HEK293 (cell line): ENCODE data around the gene CDADC1.

Experiments used
- ZBTB7A ChIP-seq: fragments of 450-650 bp; formaldehyde crosslinking; IDR thresholded peaks from 2 replicates; pipeline ENCODE4 v1.5.1; 2016; ENCODE audit warnings: low read depth, missing biosample characterization, missing genetic modification characterization
- ZNF138 ChIP-seq: fragments of 450-650 bp; formaldehyde crosslinking; IDR thresholded peaks from 2 replicates; pipeline ENCODE4 v1.5.1; 2016; ENCODE audit warnings: missing biosample characterization, missing genetic modification characterization, borderline replicate concordance
- ZNF274 ChIP-seq, 2 experiments: fragments of 200-500 bp in 1 of 2; fragments of 450-650 bp in 1 of 2; sonication (Bioruptor generic) in 1 of 2; formaldehyde crosslinking in 1 of 2; IDR thresholded peaks; 2 replicates each; pipeline versions ENCODE4 v1.5.1 to v1.6.1; 2014 to 2016; ENCODE audit warnings: borderline replicate concordance in 1 of 2, inconsistent platforms in 1 of 2, low read length in 1 of 2, missing biosample characterization in 1 of 2, missing genetic modification characterization in 1 of 2
- ZNF423 ChIP-seq: fragments of 450-650 bp; formaldehyde crosslinking; IDR thresholded peaks from 2 replicates; pipeline ENCODE4 v1.5.1; 2016; ENCODE audit warnings: missing biosample characterization, missing genetic modification characterization
- ZNF621 ChIP-seq: fragments of 450-650 bp; formaldehyde crosslinking; IDR thresholded peaks from 2 replicates; pipeline ENCODE4 v1.5.1; 2017; ENCODE audit warnings: missing biosample characterization, missing genetic modification characterization
- TF ChIP-seq, protein P1 (sequence below): fragments of 450-650 bp; formaldehyde crosslinking; IDR thresholded peaks from 2 replicates; pipeline ENCODE4 v1.5.1; 2016; ENCODE audit warnings: missing biosample characterization, missing genetic modification characterization
- TF ChIP-seq, protein P2 (sequence below): fragments of 450-650 bp; formaldehyde crosslinking; IDR thresholded peaks from 2 replicates; pipeline ENCODE4 v1.5.1; 2016; ENCODE audit warnings: missing biosample characterization, missing genetic modification characterization
- TF ChIP-seq, protein P3 (sequence below): fragments of 450-650 bp; formaldehyde crosslinking; IDR thresholded peaks from 2 replicates; pipeline ENCODE4 v1.5.1; 2017; ENCODE audit warnings: missing biosample characterization, missing genetic modification characterization
- TF ChIP-seq, protein P4 (sequence below): sonication (generic); formaldehyde crosslinking; IDR thresholded peaks from 2 replicates; pipeline ENCODE4 v1.8.1; 2022; ENCODE audit warnings: mild to moderate bottlenecking, moderate library complexity, missing genetic modification reagents

DNA sequence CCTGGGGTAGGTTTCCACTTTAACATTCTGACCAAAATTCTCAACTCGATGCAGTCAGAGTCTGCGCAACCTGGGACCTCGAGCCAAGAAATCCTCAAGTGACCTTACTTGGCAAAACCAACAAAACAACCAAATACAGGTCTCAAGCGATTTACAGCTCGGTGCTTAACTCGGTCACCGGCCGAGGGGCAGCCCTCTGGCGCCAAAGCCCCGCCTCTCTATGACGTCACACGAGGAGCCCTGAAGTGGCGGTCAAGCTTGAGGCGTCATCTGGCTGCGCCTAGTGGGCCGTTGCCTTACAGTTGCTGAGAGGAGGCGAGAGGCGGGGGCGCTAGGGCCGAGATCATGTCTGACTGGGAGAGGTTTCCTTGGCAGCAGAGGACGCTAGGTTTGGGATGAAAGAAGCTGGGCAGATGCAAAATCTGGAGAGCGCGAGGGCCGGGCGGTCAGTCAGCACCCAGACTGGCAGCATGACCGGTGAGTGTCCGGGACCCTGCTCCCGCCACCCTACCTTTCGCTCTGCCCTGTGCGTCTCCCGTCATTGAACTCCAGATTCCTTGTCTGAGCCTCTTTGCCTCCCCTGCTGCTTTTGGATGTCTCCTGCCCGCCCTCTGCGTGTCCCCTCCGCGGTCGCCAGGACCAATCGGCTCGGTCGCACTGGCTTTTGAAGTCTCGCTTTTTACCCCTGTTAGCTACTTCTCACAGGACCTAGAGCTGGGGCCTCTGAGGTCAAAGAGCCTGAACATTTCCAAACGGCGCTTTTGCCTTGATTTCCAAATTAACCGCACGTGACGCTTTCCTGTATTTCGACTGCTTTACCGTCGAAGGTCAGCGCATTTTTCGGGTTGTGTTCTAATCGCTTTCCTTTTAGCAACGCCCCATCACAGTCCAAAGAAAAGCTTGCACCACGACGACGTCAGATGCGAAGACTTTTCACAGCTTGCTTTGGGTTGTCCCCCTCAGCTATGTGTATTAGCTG, at the start of gene CDADC1:
- TF ChIP-seq, protein P1, sequence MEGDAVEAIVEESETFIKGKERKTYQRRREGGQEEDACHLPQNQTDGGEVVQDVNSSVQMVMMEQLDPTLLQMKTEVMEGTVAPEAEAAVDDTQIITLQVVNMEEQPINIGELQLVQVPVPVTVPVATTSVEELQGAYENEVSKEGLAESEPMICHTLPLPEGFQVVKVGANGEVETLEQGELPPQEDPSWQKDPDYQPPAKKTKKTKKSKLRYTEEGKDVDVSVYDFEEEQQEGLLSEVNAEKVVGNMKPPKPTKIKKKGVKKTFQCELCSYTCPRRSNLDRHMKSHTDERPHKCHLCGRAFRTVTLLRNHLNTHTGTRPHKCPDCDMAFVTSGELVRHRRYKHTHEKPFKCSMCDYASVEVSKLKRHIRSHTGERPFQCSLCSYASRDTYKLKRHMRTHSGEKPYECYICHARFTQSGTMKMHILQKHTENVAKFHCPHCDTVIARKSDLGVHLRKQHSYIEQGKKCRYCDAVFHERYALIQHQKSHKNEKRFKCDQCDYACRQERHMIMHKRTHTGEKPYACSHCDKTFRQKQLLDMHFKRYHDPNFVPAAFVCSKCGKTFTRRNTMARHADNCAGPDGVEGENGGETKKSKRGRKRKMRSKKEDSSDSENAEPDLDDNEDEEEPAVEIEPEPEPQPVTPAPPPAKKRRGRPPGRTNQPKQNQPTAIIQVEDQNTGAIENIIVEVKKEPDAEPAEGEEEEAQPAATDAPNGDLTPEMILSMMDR: peak; percentile 58; the same call in 1 of the 2 replicates
- TF ChIP-seq ZNF274 (IDR thresholded peaks at IDR 0.05; ENCODE audit: low read length) (no peak), ZNF274 (tag by site-specific recombination; IDR thresholded peaks at IDR 0.05; ENCODE audit: borderline replicate concordance) (no peak), ZNF621 (tag by site-specific recombination) (no peak), ZNF423 (peak; percentile 32; the same call in 1 of the 2 replicates), ZBTB7A (tag by site-specific recombination) (no peak), ZNF138 (tag by site-specific recombination) (no peak)
- TF ChIP-seq, protein P2, sequence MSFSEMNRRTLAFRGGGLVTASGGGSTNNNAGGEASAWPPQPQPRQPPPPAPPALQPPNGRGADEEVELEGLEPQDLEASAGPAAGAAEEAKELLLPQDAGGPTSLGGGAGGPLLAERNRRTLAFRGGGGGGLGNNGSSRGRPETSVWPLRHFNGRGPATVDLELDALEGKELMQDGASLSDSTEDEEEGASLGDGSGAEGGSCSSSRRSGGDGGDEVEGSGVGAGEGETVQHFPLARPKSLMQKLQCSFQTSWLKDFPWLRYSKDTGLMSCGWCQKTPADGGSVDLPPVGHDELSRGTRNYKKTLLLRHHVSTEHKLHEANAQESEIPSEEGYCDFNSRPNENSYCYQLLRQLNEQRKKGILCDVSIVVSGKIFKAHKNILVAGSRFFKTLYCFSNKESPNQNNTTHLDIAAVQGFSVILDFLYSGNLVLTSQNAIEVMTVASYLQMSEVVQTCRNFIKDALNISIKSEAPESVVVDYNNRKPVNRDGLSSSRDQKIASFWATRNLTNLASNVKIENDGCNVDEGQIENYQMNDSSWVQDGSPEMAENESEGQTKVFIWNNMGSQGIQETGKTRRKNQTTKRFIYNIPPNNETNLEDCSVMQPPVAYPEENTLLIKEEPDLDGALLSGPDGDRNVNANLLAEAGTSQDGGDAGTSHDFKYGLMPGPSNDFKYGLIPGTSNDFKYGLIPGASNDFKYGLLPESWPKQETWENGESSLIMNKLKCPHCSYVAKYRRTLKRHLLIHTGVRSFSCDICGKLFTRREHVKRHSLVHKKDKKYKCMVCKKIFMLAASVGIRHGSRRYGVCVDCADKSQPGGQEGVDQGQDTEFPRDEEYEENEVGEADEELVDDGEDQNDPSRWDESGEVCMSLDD (tag by site-specific recombination): peak; percentile 95
- TF ChIP-seq, protein P3, sequence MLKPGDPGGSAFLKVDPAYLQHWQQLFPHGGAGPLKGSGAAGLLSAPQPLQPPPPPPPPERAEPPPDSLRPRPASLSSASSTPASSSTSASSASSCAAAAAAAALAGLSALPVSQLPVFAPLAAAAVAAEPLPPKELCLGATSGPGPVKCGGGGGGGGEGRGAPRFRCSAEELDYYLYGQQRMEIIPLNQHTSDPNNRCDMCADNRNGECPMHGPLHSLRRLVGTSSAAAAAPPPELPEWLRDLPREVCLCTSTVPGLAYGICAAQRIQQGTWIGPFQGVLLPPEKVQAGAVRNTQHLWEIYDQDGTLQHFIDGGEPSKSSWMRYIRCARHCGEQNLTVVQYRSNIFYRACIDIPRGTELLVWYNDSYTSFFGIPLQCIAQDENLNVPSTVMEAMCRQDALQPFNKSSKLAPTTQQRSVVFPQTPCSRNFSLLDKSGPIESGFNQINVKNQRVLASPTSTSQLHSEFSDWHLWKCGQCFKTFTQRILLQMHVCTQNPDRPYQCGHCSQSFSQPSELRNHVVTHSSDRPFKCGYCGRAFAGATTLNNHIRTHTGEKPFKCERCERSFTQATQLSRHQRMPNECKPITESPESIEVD (tag by site-specific recombination): no peak
- TF ChIP-seq, protein P4, sequence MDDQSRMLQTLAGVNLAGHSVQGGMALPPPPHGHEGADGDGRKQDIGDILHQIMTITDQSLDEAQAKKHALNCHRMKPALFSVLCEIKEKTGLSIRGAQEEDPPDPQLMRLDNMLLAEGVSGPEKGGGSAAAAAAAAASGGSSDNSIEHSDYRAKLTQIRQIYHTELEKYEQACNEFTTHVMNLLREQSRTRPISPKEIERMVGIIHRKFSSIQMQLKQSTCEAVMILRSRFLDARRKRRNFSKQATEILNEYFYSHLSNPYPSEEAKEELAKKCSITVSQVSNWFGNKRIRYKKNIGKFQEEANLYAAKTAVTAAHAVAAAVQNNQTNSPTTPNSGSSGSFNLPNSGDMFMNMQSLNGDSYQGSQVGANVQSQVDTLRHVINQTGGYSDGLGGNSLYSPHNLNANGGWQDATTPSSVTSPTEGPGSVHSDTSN (CRISPR knock-in tag): 0 out of 2 replicates have a peak, but pooled peaks have one; percentile 37
